Right lobe of liver (tissue), 4 donors: ENCODE results near the gene NUP214.

Experiments used
- POLR2A ChIP-seq: fragments of 450-650 bp; IDR thresholded peaks from one replicate; pipeline ENCODE4 v1.6.1; 2017; ENCODE audit warnings: antibody characterized with exemption, mild to moderate bottlenecking
- TF ChIP-seq, protein P1 (sequence below), 4 donors: fragments of 200-600 bp in 3 of 4; fragments of 450-650 bp in 1 of 4; IDR thresholded peaks; one replicate each; pipeline versions ENCODE4 v1.5.1 to v1.8.0; 2016 to 2022; ENCODE audit warnings: antibody characterized with exemption in 4 of 4, mild to moderate bottlenecking in 2 of 4
- donor health status: DM: no; HTN: no; CAD: no.
- donor health status: DM: no; HTN: no; CAD: no.
- donor health status: DM: no; HTN: yes; CAD: no.

DNA sequence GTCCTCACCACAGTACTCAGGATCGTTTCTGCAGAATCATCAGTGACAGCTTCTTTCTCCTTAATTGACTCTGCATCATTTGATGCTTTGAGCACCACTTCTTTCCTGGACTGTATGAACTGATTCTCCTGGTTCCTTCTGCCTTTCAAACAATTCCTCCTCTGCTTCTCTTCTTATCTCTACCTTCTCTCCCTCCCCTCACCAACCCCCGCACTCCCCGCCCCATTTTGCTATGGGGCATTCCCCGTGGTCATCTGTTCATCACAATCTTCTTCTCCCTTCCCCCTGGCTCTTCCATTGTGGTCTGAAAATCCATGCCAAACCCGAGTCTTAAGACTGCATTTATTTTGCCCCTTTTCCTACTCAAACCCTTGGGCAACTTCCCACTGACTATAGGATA is 93.0 kb downstream of the NUP214 start:
- TF ChIP-seq, protein P1, sequence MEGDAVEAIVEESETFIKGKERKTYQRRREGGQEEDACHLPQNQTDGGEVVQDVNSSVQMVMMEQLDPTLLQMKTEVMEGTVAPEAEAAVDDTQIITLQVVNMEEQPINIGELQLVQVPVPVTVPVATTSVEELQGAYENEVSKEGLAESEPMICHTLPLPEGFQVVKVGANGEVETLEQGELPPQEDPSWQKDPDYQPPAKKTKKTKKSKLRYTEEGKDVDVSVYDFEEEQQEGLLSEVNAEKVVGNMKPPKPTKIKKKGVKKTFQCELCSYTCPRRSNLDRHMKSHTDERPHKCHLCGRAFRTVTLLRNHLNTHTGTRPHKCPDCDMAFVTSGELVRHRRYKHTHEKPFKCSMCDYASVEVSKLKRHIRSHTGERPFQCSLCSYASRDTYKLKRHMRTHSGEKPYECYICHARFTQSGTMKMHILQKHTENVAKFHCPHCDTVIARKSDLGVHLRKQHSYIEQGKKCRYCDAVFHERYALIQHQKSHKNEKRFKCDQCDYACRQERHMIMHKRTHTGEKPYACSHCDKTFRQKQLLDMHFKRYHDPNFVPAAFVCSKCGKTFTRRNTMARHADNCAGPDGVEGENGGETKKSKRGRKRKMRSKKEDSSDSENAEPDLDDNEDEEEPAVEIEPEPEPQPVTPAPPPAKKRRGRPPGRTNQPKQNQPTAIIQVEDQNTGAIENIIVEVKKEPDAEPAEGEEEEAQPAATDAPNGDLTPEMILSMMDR (IDR thresholded peaks at IDR 0.05), result no peak
- TF ChIP-seq POLR2A, result no peak
